K562 (cell line): ENCODE results near the gene PRSS50.

Experiments
- CBX5 ChIP-seq: IDR thresholded peaks from 2 replicates; pipeline ENCODE4 v1.6.1; 2014; ENCODE audit warnings: low read depth, borderline replicate concordance
- EP300 ChIP-seq: IDR thresholded peaks from 2 replicates; pipeline ENCODE4 v1.6.1; 2012; ENCODE audit warnings: low read length, improper control_type of control experiment
- TAF1 ChIP-seq: IDR thresholded peaks from 2 replicates; pipeline ENCODE4 v1.6.1; 2011; ENCODE audit warnings: mild to moderate bottlenecking, low read length, moderate library complexity; ENCODE audit not compliant: insufficient read depth, control insufficient read depth, severe bottlenecking; ENCODE audit errors: extremely low read depth
- ZNF830 ChIP-seq: fragments of 250-450 bp; sonication (Bioruptor Pico); IDR thresholded peaks from 2 replicates; pipeline ENCODE4 v1.5.0; 2021; ENCODE audit warnings: mild to moderate bottlenecking

DNA sequence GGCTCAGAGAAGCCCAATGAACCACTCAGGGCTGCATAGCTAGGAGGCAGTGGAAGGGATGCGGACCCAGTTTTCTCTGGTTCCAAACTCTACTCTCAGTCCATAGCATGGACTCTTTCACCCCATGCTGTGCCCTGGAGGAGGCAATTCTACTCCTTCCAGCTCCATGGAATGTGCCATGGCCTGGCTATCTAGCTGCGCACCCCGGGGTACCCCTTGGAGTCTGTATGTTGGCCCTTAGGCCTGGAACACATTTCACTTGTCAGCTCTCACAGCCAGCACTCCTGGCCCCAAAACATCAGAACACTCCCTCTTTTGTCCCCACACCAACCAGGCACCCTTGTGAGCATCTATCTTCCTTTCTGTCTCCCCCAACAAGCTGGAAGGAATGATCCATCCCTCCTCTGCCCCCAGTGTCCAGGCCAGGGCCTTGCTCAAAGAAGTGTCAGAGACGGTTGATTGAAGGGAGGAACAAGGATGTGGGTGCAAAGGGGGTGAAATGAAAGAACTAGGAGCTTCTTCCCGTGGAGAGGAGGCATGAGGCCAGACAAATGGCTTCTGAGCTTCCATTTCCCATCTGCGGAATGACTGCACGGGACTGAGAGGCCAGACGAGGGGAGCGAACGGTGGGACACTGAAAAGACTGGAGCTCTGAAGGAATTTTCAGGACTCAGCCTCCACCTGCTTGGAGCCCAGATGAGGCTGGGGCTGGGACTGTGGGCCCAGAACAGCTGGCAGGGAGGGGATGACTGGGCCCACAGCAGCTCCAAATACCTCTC lies 2.8 kb downstream of the PRSS50 start:
- TF ChIP-seq CBX5 (no peak), ZNF830 (CRISPR knock-in tag) (no peak), EP300 (no peak), TAF1 (no peak)
